Measurements from ENCODE around the gene ARL6IP4. TPM values are rescaled to one million over a fixed set of nuclear protein-coding genes. Genes with fewer than 3 reads are reported as not detected.

The ARL6IP4 gene
- total RNA-seq, 2 experiments from 2014 or later = 204 to 211 TPM

DNA sequence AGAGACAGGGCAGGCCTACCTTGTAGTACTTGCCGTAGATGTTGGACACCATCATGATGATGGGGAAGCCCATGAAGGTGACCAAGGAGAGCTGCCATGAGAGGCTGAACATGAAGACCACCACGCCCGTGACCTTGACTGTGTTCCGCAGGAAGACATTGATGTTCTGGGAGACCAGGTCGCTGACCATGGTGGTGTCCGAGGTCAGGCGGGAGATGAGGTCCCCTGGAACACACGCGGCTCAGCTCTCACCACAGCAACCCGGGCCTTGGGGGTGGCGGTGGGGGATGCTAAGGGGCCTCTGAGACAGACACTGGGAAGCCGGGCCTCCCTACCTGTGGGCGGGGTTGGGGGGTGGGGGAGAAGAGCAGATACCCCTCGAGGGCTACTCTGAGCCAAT, 31.9 kb upstream of the ARL6IP4 start:
- H3K27me3 Mint-ChIP-seq = no peaks in the 10 kb centered on the region
- ATAC-seq (ENCODE audit: low read depth) (no peak), DNase-seq (no peak)
- POLR2A ChIA-PET = no interaction called here
- H3K4me1 Mint-ChIP-seq = peaks cover 21% of the 10 kb centered on the region
- H3K4me3 Mint-ChIP-seq = no peak overlapping the region
- no peak overlapping the region for H3K27ac Mint-ChIP-seq
- H3K36me3 Mint-ChIP-seq = no peaks in the 10 kb centered on the region
- H3K9me3 Mint-ChIP-seq = no peaks in the 10 kb centered on the region

DNA sequence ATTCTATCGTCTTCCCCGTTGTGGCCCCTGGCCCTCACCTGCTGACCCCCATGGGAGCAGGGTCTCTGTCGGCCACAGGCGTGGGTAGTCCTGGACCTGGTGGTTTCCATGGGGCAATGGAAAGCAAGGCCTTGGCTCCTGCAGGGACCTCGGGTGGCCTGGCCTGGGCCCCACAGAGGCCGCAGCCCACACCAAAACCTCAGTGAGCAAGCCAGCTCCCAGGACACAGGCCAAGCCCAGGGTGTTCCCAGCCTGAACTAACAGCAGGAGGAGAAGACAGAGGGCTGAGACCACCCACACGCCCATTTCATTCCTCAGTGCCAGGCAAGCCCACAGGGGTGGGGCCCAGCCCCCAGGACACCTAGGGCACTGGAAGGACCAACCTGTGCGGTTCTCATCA, 31.1 kb upstream of the ARL6IP4 start:
- no peak overlapping the region for H3K4me3 Mint-ChIP-seq
- H3K9me3 Mint-ChIP-seq = no peaks in the 10 kb centered on the region
- no peaks in the 10 kb centered on the region for H3K36me3 Mint-ChIP-seq
- ATAC-seq (ENCODE audit: low read depth) (no peak), DNase-seq (no peak)
- POLR2A ChIA-PET = no interaction called here
- H3K4me1 Mint-ChIP-seq = peaks cover 21% of the 10 kb centered on the region
- no peak overlapping the region for H3K27ac Mint-ChIP-seq
- no peaks in the 10 kb centered on the region for H3K27me3 Mint-ChIP-seq

DNA sequence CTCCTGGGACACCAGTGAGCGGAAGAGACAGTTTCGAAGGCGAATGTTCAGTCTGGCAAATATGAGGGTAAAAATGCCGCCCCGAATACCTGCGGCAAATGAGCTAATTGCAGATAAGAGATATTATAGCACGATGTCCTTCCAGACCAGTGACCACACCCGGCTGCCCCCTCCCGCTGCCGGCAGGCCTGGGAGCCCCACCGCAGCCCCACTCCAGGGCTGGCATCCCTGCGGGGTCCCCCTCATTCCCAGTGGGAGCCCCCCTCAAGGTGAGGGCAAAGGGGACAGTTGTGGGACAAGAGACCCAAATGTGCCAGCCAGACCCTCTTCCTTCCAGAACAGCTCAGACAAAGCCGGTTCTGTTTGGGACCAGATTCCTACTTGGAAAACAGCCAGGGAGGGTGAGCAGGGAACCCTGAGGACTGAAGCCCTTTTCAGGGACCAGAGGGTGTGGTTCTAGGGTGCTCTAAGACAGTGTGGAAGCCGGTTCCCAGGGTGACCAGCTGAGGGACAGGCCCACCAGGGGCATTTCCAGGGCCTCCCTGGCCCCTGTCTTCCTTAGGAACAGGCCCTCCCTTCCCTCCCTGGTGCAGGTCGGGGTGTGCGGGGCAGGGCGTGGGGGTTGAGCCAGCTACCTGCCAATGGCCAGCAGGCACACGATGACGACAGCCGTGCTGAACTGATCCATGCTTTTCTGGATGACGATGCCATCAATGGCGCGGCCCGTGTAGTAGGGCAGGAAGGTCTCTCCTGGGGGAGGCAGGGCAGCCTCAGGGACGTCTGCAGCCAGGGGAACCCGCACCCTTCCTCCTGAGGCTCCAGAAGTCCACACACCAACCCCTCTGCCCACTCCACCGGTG, 30.4 kb upstream of the ARL6IP4 start:
- ATAC-seq (ENCODE audit: low read depth) (no peak), DNase-seq (no peak)
- H3K4me3 Mint-ChIP-seq = no peak overlapping the region
- POLR2A ChIA-PET = no interaction called here
- no peaks in the 10 kb centered on the region for H3K9me3 Mint-ChIP-seq
- H3K27ac Mint-ChIP-seq = no peak overlapping the region
- H3K27me3 Mint-ChIP-seq = no peaks in the 10 kb centered on the region
- peaks cover 21% of the 10 kb centered on the region for H3K4me1 Mint-ChIP-seq
- H3K36me3 Mint-ChIP-seq = no peaks in the 10 kb centered on the region

DNA sequence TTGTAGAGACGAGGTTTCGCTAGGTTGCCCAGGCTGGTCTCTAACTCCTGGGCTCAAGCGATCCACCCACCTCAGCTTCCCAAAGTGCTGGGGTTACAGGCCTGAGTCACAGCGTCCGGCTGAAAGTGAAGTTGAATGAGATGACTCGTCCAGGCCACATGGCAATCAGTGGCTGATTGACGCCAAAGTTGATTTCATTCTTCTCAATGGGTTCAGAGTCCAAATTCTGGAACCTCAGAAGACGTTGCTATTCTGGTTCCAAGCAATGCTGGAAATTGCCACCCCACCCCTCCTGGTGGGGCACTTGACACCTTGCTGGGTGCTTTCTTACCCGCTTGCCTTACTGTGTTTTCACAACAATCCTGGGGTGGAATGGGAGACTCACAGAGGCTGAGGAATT, 29.1 kb upstream of the ARL6IP4 start:
- no peak overlapping the region for H3K27ac Mint-ChIP-seq
- peaks cover 15% of the 10 kb centered on the region for H3K4me1 Mint-ChIP-seq
- H3K9me3 Mint-ChIP-seq = no peaks in the 10 kb centered on the region
- H3K27me3 Mint-ChIP-seq = no peaks in the 10 kb centered on the region
- H3K36me3 Mint-ChIP-seq = no peaks in the 10 kb centered on the region
- H3K4me3 Mint-ChIP-seq = no peak overlapping the region
- DNase-seq = no peak
- POLR2A ChIA-PET = no interaction called here
- no peak for ATAC-seq (ENCODE audit: low read depth)

DNA sequence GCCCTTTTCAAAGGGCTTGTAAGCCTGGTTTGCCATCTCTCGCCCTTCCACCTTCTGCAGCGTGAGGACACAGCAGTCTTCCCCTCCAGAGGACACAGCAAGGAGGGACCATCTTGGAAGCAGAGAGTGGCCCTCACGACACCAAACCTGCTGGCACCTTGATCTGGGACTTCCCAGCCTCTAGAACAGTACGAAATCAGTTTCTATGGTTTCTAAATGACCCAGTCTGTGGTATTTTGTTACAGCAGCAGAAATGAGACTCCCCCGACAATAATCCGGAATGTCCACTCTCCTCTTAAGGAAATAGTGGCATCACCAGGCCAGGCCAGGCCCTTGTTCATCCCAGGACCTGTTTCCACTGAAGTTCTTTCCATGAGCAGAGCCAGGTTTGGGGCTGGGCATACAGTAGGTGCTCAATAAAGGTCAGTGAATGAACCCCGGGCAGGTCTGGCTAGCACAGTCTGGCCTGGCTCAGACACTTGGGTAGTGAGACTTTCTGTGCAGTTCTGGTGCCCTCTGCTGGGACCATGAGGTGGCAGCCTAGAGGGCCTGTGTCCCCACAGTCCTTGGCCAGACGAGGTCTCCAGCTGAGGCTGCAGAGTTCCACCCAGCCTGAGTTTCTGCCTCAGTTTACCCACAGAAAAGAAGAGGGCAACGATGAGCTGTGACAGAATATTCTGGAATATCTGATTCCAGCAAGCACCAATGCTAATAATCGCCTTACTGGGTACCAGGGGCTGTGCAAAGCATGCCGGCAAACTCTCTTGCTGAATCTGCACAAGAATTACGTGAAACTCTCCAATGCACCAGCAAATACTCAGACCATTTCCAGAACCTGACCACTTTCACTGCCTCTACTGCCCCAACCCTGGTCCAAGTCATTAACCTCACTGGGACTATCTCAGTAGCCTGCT, 28.2 kb upstream of the ARL6IP4 start:
- Mint-ChIP-seq H3K4me1 (peaks cover 8% of the 10 kb centered on the region), H3K4me3 (no peak overlapping the region), H3K9me3 (no peaks in the 10 kb centered on the region), H3K27me3 (no peaks in the 10 kb centered on the region), H3K36me3 (no peaks in the 10 kb centered on the region), H3K27ac (peak overlapping the region; percentile 18)
- DNase-seq (peak; percentile 75), ATAC-seq (ENCODE audit: low read depth) (peak; percentile 96)
- POLR2A ChIA-PET = no interaction called here

DNA sequence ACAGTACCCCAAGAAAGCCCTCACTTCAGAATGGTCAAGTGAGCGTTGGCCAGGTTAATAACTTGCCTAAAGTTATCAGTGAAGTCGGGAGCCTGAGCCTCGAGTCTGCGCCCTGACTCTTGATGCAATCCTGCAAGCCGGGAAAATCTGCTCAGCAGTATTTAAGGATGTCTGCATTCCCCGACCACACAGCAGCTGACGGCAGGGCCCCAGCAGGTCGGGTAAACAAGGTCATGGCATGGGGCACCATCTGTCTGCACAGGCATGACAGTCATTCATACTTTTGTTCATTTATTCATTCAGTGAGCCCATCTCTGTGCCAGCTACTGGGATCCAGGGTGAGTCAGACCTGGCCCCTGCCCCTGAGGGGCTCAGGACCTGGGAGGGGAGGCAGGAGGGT, 25.3 kb upstream of the ARL6IP4 start:
- no peaks in the 10 kb centered on the region for H3K9me3 Mint-ChIP-seq
- no peak for DNase-seq
- no peak overlapping the region for H3K27ac Mint-ChIP-seq
- H3K4me1 Mint-ChIP-seq = peaks cover 4% of the 10 kb centered on the region
- ATAC-seq (ENCODE audit: low read depth) = no peak
- no peaks in the 10 kb centered on the region for H3K36me3 Mint-ChIP-seq
- POLR2A ChIA-PET = interaction anchor here (0.5 to 1.2 kb wide), 2 partner anchors 99 to 267 kb away, joined by 3 read pairs; no protein-coding TSS in a partner anchor
- H3K27me3 Mint-ChIP-seq = no peaks in the 10 kb centered on the region
- no peak overlapping the region for H3K4me3 Mint-ChIP-seq

DNA sequence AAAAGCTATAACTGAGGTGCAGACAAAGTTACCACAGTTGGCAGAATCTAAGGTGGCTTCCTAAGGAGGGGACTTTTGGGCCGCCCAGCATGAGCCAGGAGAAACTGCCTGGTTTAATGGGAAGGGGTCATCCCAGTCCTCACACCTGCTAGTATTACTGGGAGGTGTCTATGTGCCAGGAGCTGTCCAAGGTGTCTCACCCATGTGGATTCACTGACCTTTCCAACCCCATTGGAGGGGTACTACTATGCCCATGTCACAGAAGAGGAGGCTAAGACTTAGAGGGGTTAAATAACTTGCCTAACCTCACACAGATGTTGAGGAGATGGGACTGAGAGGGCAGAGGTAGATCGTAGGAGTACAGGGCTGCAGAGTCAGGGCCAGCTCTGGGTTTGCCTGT, 24.4 kb upstream of the ARL6IP4 start:
- H3K27me3 Mint-ChIP-seq = no peaks in the 10 kb centered on the region
- H3K9me3 Mint-ChIP-seq = no peaks in the 10 kb centered on the region
- no peak overlapping the region for H3K27ac Mint-ChIP-seq
- POLR2A ChIA-PET = interaction anchor here (0.5 to 1.2 kb wide), 2 partner anchors 100 to 266 kb away, joined by 3 read pairs; no protein-coding TSS in a partner anchor
- H3K36me3 Mint-ChIP-seq = no peaks in the 10 kb centered on the region
- H3K4me3 Mint-ChIP-seq = no peak overlapping the region
- DNase-seq (no peak), ATAC-seq (ENCODE audit: low read depth) (no peak)
- peaks cover 4% of the 10 kb centered on the region for H3K4me1 Mint-ChIP-seq

DNA sequence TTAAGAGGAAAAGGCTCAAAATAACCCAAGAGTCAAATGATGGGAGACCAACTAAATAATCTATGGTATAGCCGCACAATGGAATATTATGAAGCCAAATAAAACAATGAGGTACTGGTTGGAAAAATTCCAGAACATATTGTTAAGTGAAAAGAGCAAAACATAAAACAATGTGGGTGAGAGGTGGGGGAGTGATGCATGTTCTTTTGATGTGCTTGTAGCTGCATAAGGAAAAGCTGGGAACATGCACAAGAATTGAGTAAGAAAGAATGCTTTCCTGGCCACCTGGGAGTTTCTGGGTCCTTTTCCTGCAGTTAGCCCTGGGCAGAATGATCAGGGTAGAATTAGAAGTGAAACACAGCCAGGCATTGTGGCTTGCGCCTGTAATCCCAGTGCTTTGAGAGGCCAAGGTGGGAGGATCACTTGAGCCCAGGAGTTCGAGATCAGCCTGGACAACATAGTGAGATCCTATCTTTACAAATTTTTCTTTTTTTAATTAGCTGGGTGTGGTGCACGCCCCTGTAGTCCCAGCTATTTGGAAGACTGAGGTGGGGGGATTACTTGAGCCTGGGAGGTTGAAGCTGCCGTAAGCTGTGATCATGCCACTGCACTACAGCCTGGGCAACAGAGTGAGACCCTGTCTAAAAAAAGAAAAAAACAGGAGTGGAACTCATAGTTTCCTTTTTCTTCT, 22.1 kb upstream of the ARL6IP4 start:
- H3K4me3 Mint-ChIP-seq = no peak overlapping the region
- POLR2A ChIA-PET = no interaction called here
- no peaks in the 10 kb centered on the region for H3K4me1 Mint-ChIP-seq
- ATAC-seq (ENCODE audit: low read depth) (no peak), DNase-seq (no peak)
- no peaks in the 10 kb centered on the region for H3K9me3 Mint-ChIP-seq
- H3K27ac Mint-ChIP-seq = no peak overlapping the region
- H3K36me3 Mint-ChIP-seq = no peaks in the 10 kb centered on the region
- no peaks in the 10 kb centered on the region for H3K27me3 Mint-ChIP-seq

DNA sequence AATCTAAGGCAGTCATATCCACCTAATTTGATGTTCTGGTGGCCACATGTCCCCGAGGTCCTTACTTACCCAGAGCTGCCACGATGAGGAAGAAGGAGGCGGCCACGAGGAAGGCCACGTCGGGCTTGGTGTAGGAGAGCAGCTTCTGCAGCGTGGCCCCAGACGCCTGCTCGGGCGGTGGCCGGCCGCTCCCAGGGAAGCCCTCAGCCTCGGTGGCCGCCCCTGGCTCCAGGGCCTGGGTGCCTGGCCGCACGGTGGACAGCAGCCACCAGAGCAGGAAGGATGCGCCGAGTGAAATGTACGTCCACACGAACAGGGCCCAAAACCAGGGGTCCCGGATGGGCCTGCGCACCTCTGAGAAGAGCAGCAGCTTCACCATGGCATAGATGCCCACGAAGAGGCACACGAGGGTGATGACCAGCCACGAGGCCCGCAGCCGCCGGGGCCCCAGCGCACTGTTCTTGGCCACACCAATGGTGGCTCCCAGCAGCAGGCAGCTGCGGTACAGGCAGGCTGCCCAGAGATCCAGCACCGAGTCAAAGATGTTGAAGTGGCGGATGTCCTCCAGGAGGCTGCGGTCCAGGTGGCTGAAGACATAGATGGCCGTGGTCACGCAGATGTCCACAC, 20.8 kb upstream of the ARL6IP4 start:
- no peak for DNase-seq
- H3K4me1 Mint-ChIP-seq = peaks cover 2% of the 10 kb centered on the region
- H3K9me3 Mint-ChIP-seq = no peaks in the 10 kb centered on the region

DNA sequence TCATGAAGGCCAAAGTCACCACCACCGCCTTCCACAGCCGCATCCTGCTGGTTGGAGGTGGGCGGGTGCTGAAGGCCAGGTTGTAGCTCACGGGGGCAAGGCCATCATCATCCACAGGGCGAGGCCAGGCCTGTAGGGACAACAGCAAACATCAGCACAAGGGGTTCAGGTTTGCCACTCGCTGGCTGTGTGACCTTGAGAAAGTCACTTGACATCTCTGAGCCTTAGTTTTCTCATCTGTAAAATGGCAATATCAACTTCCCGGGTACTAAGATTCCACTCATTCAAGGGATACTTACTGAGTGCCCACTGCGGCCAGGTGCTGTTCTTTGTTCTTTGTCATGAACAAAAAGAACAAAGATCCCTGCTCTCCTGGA, 20.3 kb upstream of the ARL6IP4 start:
- Mint-ChIP-seq H3K4me1 (peaks cover 5% of the 10 kb centered on the region), H3K36me3 (no peaks in the 10 kb centered on the region), H3K9me3 (no peaks in the 10 kb centered on the region), H3K4me3 (no peak overlapping the region), H3K27me3 (no peaks in the 10 kb centered on the region), H3K27ac (no peak overlapping the region)
- ATAC-seq (ENCODE audit: low read depth) (no peak), DNase-seq (no peak)
- POLR2A ChIA-PET = interaction anchor here (0.7 kb wide), 1 partner anchor 19 kb away, joined by 3 read pairs; no protein-coding TSS in a partner anchor

More for the DNA sequence above, 20.8 kb upstream of the ARL6IP4 start:
- Mint-ChIP-seq H3K27me3 (no peaks in the 10 kb centered on the region), H3K4me3 (no peak overlapping the region), H3K27ac (no peak overlapping the region), H3K36me3 (no peaks in the 10 kb centered on the region)
- no peak for ATAC-seq (ENCODE audit: low read depth)
- POLR2A ChIA-PET = no interaction called here

DNA sequence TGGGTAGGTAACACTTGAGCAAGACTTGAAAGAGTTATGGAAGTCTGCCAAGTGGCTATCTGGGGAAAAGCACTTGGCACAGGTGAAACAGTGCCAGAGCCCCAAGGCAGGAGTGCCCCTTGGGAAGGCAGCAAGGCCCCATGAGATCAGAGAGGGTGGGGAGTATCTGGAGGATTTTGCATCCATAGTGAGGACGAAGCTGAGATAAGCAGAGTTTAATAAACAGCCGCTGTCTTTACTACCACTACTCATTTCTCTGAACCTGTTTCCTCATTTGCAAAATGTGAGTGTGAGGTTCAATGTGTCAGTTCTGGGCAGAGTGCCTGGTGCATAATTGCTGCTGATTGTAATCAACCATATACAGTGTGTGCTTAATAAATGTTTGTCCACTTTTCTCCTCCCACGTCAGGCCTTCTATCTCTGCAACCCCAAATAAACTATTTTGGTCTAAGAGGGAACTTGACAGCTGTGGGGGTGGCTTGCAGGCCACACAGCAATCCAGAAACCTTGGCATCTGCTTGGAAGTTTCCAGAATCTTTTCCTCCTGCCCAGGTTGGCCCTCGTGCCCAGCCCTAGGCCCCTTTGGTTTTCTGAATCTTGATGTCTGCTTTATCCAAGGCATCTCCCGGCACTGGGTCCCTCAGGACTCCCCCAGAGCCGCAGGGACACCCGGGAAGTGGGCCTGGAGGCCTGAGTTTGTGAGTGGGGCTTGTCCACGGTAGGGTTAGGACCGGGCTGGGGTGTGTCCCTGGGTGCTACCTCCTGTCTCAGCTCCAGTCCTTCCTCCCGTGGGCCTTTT, 18.8 kb upstream of the ARL6IP4 start:
- H3K4me1 Mint-ChIP-seq = peaks cover 5% of the 10 kb centered on the region
- ATAC-seq (ENCODE audit: low read depth) (no peak), DNase-seq (no peak)
- no peaks in the 10 kb centered on the region for H3K27me3 Mint-ChIP-seq
- no peak overlapping the region for H3K27ac Mint-ChIP-seq
- no peaks in the 10 kb centered on the region for H3K36me3 Mint-ChIP-seq
- no peaks in the 10 kb centered on the region for H3K9me3 Mint-ChIP-seq
- POLR2A ChIA-PET = no interaction called here
- no peak overlapping the region for H3K4me3 Mint-ChIP-seq

DNA sequence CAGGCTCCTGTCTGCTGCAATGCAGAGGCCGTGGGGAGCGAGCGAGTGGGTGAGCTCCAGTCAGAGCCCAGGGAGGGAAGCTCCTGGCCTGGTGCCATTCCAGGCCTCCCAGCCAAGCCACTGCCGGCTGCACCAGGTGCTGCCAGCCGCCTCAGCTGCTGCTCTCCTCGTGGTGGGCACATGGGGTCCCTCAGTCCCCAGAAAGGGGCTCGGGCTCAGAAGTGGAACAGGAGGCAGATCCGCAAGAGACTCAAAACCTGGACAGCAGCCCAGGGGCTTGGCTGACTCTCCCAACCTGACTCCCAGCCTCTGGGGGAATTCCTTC, 16.6 kb upstream of the ARL6IP4 start:
- Mint-ChIP-seq H3K4me3 (no peak overlapping the region), H3K36me3 (no peaks in the 10 kb centered on the region), H3K27me3 (no peaks in the 10 kb centered on the region), H3K4me1 (peaks cover 9% of the 10 kb centered on the region), H3K27ac (no peak overlapping the region), H3K9me3 (no peaks in the 10 kb centered on the region)
- POLR2A ChIA-PET = interaction anchor here (1.0 kb wide), 1 partner anchor 12 kb away, joined by 3 read pairs; the partner anchor contains the start of gene OGFOD2
- DNase-seq (no peak), ATAC-seq (ENCODE audit: low read depth) (no peak)

Data from activated naive CD8-positive, alpha-beta T cell treated with anti-CD3 and anti-CD28 coated beads, Interleukin-2, amount 10 ng/mL, durations not matched to agents 7 days and 5 days (primary cell).